Effector memory CD4-positive, alpha-beta T cell (primary cell): ENCODE measurements around the gene SLC44A5.
"Not testable (repeated sequence)": the region's sequence is repeated elsewhere in the genome, so short reads cannot be mapped to it uniquely, and the experiment has no call there.

Experiments used
- DNase-seq, 3 donors: peaks; one replicate each; pipeline ENCODE4 v3.0.0-alpha.2; 2020
- H3K27ac ChIP-seq: 2 replicates; pipeline ENCODE4 v1.7.0; 2013; ENCODE audit warnings: mild to moderate bottlenecking, low read length, moderate library complexity; ENCODE audit not compliant: insufficient read depth, poor library complexity, severe bottlenecking
- H3K27me3 ChIP-seq: replicated peaks from 2 replicates; pipeline ENCODE4 v1.7.0; 2013; ENCODE audit warnings: mild to moderate bottlenecking, low read length; ENCODE audit not compliant: insufficient read depth, control insufficient read depth, poor library complexity, severe bottlenecking
- H3K36me3 ChIP-seq: 2 replicates; pipeline ENCODE4 v1.7.0; 2013; ENCODE audit warnings: mild to moderate bottlenecking, low read length, moderate library complexity; ENCODE audit not compliant: control insufficient read depth, insufficient read depth
- H3K4me1 ChIP-seq: 2 replicates; pipeline ENCODE4 v1.7.0; 2013; ENCODE audit warnings: low read length, mild to moderate bottlenecking; ENCODE audit not compliant: control insufficient read depth, insufficient read depth, poor library complexity, severe bottlenecking
- H3K4me3 ChIP-seq: 2 replicates; pipeline ENCODE4 v1.7.0; 2013; ENCODE audit warnings: low read length, low read depth, mild to moderate bottlenecking; ENCODE audit not compliant: insufficient read depth, poor library complexity, severe bottlenecking
- H3K9me3 ChIP-seq: 2 replicates; pipeline ENCODE4 v1.7.0; 2013; ENCODE audit warnings: mild to moderate bottlenecking, low read length, moderate library complexity; ENCODE audit not compliant: control insufficient read depth

Gene SLC44A5

DNA sequence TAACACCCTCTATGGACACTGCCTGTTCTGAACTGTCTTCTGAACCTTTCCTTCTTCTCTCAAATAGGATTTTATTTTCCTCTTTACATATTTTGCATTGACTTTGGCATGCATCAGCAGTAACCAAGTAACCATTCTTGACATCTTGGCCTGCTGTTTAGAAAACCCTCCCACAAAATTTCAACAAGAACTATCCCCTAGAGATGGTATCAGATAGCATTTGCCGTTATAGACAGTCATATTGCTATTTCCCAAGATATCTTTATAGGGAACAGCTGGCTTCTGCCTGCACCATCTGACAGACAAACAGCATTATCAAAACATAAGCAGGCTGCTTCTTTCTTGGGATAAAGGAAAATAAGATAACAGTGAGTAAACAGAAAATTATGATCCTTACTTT is 422.0 kb downstream of the SLC44A5 start:
- no peak overlapping the region for H3K27ac ChIP-seq
- no peaks in the 10 kb centered on the region for H3K9me3 ChIP-seq
- H3K36me3 ChIP-seq, result no peaks in the 10 kb centered on the region
- no peak overlapping the region for H3K4me3 ChIP-seq
- H3K27me3 ChIP-seq, result no peaks in the 10 kb centered on the region
- H3K4me1 ChIP-seq, result no peaks in the 10 kb centered on the region
- DNase-seq, result no peak

DNA sequence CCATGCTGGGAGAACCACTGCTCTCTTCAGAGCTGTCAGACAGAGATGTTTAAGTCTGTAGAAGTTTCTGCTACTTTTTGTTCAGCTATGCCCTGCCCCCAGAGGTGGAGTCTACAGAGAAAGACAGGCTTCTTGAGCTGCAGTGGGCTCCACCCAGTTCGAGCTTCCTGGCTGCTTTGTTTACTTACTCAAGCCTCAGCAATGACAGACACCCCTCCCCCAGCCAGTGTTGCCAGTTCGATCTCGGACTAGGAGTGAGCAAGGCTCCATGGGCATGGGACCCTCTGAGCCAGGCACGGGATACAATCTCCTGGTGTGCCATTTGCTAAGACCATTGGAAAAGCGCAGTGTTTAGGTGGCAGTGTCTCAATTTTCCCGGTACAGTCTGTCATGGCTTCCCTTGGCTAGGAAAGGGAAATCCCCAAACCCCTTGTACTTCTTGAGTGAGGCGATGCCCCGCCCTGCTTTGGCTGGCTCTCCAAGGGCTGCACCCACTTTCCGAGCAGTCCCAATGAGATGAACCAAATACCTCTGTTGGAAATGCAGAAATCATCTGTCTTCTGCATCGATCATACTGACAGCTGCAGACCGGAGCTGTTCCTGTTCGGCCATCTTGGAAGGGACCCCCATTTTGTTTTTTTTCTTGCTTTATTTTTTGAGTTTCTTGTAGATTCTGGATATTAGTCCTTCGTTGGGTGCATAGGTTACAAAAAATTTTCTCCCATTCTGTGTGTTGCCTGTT is 429.5 kb downstream of the SLC44A5 start:
- not testable (repeated sequence) for H3K27ac ChIP-seq, H3K4me3 ChIP-seq, H3K27me3 ChIP-seq, DNase-seq, H3K4me1 ChIP-seq, H3K9me3 ChIP-seq, H3K36me3 ChIP-seq

DNA sequence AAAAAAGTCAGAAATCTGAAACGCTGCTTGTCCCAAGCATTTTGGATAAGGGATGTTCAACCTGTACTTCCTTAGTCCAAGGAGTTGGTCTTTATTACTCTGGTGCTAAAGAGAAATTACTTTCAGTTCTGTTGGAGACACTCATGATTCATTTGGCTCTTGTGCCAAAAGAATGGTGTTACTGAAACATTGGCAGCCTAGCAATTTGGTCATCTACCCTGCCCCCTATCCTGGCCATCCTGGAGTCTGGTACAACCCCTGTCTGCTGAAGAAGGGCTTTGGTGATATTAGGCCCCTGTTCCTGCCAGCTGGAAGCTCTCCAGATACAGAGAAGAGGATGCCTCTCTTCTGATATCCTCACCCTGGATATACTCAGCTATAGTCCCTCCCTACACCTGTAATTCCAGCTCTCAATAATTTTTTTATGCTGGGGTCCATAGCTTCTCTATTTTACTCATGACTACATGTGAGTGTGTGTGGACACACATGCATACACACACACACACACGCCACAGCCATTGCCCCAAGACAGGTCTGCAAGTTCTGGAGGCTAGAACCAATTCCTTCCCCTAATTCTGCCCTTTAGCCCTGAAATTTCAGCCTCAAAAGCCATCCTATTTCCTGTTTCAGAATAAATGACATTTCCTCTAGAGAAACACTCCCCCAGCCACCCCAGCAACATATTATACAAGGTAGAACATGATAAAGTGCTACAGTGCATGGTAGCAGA is 436.7 kb downstream of the SLC44A5 start:
- H3K9me3 ChIP-seq, result no peaks in the 10 kb centered on the region
- H3K4me3 ChIP-seq, result no peak overlapping the region
- no peak for DNase-seq
- H3K4me1 ChIP-seq, result no peaks in the 10 kb centered on the region
- no peak overlapping the region for H3K27ac ChIP-seq
- no peaks in the 10 kb centered on the region for H3K36me3 ChIP-seq
- no peaks in the 10 kb centered on the region for H3K27me3 ChIP-seq

DNA sequence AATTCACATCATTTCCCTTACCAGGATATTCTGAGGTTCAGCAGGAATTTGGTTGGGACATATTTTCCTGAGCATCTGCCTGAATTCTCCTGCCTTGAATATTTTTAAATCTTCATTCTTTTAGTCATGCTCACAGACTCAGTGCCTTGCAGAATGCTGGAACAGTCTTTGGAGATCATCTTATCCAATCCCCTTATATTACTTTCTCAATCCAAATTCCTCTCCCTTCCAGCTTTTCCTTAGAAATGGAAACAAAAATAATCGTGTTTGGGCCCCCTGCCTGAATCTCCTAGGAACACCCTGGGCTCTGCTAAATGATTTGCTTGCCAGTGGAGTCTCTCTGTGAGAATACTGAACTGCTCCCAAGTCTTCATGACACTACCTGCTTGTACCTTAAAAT is 438.4 kb downstream of the SLC44A5 start:
- no peak overlapping the region for H3K27ac ChIP-seq
- no peaks in the 10 kb centered on the region for H3K9me3 ChIP-seq

DNA sequence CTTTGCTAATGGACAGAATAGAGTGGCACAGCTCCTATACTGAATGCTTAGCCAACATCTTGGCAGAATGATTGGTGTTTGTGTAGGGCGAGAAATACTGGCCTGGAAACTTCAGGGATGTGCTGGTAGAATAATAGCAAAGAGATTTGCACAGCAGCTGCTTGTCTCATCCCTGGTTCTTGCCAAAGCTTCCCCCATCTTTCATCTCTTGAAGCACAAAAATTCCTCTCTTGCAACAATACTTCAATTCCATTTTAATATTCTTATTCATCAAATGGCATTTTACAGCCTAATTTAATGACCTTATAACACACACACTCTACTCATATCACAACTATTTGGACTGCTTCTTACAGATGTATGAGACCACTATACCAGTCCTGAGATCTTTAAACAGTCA is 439.0 kb downstream of the SLC44A5 start:
- Histone ChIP-seq H3K4me1 (no peaks in the 10 kb centered on the region), H3K4me3 (no peak overlapping the region), H3K27ac (no peak overlapping the region), H3K27me3 (no peaks in the 10 kb centered on the region), H3K9me3 (no peaks in the 10 kb centered on the region), H3K36me3 (no peaks in the 10 kb centered on the region)
- no peak for DNase-seq

More for the DNA sequence above, 438.4 kb downstream of the SLC44A5 start:
- Histone ChIP-seq H3K36me3 (no peaks in the 10 kb centered on the region), H3K4me3 (no peak overlapping the region), H3K27me3 (no peaks in the 10 kb centered on the region), H3K4me1 (no peaks in the 10 kb centered on the region)
- no peak for DNase-seq

DNA sequence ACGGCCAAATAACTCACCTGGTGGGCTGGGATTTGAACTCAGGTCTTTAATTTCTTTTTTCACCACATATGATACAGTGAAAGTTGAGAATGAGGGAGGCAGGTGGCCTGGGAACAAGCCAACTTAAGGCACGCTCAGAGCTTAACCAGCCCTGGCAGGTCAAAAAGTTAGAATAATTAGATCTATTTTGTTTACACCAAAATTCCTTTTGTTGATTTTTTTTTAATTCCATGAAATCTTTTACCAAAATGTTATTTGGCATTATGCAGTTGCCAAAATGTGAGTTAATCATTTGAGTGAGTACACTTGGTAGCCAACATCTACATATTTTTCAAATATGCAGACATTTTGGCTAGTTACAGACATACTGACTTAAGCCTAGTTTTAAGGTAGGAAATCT is 439.9 kb downstream of the SLC44A5 start:
- H3K36me3 ChIP-seq, result no peaks in the 10 kb centered on the region
- no peaks in the 10 kb centered on the region for H3K9me3 ChIP-seq
- no peaks in the 10 kb centered on the region for H3K4me1 ChIP-seq
- DNase-seq, result no peak
- H3K4me3 ChIP-seq, result no peak overlapping the region
- no peaks in the 10 kb centered on the region for H3K27me3 ChIP-seq
- no peak overlapping the region for H3K27ac ChIP-seq

DNA sequence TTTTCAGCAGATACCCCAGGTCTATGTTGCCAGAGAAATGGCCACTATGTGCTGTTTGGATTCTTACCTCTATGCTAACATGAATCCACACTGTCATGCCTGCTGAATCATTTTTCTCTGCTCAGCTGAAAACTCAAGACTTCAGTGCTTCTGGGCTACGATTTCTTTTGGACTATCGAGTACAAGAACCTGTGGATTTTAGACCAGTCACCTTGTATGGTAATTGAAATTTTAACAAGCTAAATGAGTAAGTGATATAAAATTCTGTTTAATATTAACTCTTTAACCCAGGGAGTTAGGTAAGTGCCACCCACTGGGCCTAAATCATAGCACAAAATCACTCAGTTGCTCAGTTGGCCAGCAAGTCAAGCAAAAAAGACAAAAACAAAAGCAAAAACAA is 440.9 kb downstream of the SLC44A5 start:
- H3K9me3 ChIP-seq, result no peaks in the 10 kb centered on the region
- DNase-seq, result no peak

DNA sequence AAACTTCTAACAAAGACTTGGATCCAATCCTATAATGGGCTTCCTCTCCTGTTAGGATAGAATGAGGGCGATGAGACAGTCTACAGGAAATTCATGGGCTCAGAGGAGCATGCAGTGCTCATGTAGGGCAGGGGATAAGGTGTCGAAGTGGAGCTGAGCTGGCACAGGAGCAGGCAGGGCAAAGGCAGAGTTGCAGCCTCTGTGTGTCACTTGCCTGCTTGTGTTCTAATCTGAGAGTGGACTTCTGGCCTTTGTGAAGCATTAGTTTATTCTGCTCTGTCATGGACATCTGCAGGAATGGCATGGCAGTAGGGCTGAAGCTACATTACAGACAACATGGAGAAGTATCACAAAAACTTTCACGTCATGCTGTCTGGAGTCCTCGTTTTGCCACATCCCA is 444.1 kb downstream of the SLC44A5 start:
- H3K27me3 ChIP-seq, result no peaks in the 10 kb centered on the region
- no peak overlapping the region for H3K27ac ChIP-seq
- no peaks in the 10 kb centered on the region for H3K9me3 ChIP-seq
- no peaks in the 10 kb centered on the region for H3K36me3 ChIP-seq
- no peak overlapping the region for H3K4me3 ChIP-seq
- no peaks in the 10 kb centered on the region for H3K4me1 ChIP-seq
- no peak for DNase-seq

More for the DNA sequence above, 440.9 kb downstream of the SLC44A5 start:
- Histone ChIP-seq H3K36me3 (no peaks in the 10 kb centered on the region), H3K27me3 (no peaks in the 10 kb centered on the region), H3K27ac (no peak overlapping the region), H3K4me3 (no peak overlapping the region), H3K4me1 (no peaks in the 10 kb centered on the region)

DNA sequence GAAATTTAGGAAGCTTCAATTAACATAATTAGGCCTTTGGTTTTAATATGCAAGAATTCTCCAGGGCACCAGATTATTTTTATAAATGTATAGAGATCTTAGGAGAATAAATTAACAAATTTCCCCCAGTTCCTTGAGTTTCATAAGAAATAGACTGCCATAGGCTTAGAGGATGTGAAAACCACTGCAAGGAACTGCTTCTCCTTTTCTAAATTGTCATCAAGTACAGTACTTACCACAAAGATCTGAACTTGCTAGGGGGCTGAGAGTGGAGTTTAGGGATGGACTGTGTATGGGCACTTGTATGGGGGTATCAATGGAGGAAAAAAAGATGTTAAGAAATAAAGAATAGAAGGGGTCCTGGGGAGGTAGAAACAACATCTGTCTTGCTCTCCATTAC is 445.6 kb downstream of the SLC44A5 start:
- Histone ChIP-seq H3K36me3 (no peaks in the 10 kb centered on the region), H3K4me3 (no peak overlapping the region), H3K27me3 (no peaks in the 10 kb centered on the region), H3K9me3 (no peaks in the 10 kb centered on the region), H3K4me1 (no peaks in the 10 kb centered on the region), H3K27ac (no peak overlapping the region)
- DNase-seq, result no peak

DNA sequence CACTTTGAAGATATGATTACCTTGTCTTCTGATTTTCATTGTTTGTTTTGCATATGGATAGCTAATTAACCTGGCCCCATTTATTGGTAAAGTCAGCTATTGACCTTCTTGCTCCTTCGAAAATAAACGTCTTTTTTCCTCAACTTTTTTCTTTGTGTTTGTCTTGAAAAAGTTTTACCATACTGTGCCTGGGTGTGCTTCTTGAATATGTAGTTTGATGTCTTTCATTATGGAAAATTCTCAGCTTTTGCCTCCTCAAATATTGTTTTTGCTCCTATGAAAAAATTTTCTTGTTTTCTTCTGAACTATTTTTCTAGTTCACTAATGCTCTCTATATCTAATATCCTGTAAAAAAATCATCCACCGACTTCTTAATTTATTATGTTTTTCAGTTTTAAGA is 451.8 kb downstream of the SLC44A5 start:
- no peak for DNase-seq
- Histone ChIP-seq H3K9me3 (no peaks in the 10 kb centered on the region), H3K27ac (no peak overlapping the region)

More for the DNA sequence above, 451.8 kb downstream of the SLC44A5 start:
- Histone ChIP-seq H3K4me1 (no peaks in the 10 kb centered on the region), H3K27me3 (no peaks in the 10 kb centered on the region), H3K4me3 (no peak overlapping the region), H3K36me3 (no peaks in the 10 kb centered on the region)
